GM12801 (cell line): ENCODE measurements around the gene SURF2.

Source experiments
- TF ChIP-seq, protein P1 (sequence below): IDR thresholded peaks from one replicate; pipeline ENCODE4 v1.5.1; 2011; ENCODE audit warnings: control low read depth; ENCODE audit not compliant: insufficient read length; ENCODE audit errors: extremely low read depth

The SURF2 gene

DNA sequence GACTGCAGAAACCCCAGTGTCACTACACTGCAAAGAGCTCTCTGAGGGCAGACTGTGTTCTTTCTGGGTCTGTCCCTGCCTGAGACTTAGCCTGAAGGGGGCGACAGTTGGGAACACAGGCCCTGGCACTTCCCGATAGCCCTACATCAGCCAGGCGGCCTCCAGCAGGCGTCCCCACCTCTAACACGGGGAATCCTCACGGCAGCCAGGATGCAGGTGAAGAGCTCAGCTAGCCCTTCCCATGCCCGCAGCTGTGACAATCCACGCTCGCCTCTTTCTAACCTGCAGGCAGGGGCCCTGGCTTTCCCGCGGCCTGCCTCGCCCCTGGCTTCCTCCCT is 14.3 kb upstream of the SURF2 start:
- TF ChIP-seq, protein P1, sequence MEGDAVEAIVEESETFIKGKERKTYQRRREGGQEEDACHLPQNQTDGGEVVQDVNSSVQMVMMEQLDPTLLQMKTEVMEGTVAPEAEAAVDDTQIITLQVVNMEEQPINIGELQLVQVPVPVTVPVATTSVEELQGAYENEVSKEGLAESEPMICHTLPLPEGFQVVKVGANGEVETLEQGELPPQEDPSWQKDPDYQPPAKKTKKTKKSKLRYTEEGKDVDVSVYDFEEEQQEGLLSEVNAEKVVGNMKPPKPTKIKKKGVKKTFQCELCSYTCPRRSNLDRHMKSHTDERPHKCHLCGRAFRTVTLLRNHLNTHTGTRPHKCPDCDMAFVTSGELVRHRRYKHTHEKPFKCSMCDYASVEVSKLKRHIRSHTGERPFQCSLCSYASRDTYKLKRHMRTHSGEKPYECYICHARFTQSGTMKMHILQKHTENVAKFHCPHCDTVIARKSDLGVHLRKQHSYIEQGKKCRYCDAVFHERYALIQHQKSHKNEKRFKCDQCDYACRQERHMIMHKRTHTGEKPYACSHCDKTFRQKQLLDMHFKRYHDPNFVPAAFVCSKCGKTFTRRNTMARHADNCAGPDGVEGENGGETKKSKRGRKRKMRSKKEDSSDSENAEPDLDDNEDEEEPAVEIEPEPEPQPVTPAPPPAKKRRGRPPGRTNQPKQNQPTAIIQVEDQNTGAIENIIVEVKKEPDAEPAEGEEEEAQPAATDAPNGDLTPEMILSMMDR: no peak

DNA sequence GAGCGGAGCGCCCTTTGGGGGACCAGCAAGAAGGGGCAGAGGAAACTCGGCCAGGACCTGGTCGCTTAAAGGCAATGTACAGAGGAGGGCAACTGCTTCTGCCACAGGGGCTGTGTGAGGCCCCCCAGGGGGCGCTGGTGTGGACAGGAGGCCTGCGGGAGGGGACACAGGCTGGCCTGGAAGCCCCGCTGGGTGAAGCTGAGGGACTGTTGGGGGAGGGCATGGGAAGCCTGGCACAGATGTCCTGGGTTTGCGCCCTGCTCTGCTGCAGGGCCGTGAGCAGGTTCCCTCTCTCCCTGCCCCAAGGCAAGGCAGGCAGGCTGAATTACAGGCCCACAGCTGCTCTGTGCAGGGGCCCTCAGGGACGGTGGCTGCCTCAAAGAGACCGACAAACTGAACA is 13.8 kb upstream of the SURF2 start:
- TF ChIP-seq, protein P1: no peak

DNA sequence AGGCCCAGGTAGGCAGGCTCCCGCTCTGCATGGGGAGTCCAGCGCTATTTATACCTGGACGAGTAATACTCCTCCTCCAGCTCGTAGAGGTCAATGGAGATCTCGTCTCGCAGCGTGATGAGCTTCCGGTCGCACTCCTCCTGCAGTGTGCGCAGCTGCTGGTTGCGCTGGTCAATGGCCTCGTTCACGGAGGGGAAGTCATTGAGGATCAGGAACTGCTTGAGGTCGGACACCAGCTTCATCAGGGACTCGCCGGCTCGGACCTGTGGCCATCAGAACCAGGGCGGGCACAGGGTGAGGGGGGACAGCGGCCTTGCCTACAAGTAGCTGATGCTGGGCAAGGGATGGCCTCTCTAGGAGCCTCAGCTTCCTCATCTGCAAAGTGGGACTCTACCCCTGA is 12.3 kb upstream of the SURF2 start:
- TF ChIP-seq, protein P1: no peak

DNA sequence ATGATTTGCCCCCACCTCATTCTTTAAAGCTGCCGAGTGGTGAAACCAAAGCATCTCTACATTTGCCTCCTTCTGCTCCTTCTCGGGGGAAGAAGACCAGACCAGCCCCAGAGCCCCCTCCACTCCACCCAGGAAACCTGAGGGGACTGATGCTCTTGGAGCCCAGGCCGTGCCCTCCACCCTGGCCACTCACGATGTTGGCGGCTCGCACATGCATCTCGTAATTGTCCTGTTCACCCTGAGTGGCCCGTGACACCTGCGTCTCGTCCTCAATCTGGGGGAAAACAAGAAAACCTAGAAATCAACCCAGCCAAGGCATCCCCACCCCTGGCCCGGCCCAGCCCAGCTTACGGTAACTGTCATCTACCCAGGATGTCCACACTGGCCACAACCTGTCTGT is 11.4 kb upstream of the SURF2 start:
- TF ChIP-seq, protein P1: no peak

DNA sequence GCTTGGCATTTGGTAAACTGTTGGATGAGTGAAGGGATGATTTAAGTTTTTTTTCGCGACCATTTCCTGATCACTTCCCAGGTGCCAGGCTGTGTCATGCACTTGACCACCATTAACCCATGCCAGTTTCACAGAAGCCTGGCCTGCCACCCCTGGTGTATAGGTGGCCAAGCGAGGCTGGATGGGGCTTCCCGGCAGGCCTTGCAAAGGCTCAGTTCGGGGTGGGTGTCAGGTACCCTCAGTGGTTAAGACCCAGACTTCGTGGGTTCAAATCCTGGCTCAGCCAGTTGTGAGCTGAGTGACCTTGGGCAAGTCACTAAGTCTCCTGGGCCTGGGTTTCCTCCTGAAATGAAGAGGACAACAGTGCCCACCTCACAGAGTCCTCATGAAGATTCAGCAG is 10.8 kb upstream of the SURF2 start:
- TF ChIP-seq, protein P1: no peak

DNA sequence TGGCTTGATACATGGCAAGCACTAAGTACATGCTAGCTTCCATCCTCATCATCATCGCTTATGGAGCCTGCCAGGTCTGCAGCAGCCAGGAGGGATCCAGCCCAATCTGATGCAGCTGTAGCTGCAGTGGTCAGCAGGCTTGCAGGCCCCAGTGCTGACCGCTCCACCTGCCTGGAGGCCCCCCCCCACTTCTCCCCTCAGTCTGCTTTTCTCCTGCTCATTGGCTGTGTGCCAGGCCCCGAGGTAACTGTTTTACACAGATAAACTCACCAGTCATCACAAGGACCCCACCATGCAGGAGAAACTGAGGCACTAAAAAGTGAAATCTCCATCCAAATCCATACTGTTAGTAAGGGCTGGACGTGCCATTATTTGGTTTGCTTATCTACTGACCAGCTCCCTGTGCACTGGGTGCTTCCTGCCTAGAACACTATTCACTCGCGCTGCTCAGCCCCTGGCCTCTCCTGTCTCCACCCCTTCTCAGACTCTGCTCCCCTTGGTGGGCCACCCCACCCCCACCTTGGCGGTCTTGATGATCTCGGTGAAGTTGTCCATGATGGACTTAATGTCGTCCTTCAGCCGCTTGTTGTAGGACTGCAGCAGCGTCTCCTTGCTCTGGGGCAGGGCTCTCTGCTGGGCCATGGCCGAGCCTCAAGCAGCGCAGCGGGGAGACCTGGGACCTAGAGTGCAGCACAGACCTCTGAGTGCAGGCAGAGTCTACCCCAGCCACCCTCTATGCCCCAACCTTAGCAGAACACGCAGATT is 10.1 kb upstream of the SURF2 start:
- TF ChIP-seq, protein P1: no peak

DNA sequence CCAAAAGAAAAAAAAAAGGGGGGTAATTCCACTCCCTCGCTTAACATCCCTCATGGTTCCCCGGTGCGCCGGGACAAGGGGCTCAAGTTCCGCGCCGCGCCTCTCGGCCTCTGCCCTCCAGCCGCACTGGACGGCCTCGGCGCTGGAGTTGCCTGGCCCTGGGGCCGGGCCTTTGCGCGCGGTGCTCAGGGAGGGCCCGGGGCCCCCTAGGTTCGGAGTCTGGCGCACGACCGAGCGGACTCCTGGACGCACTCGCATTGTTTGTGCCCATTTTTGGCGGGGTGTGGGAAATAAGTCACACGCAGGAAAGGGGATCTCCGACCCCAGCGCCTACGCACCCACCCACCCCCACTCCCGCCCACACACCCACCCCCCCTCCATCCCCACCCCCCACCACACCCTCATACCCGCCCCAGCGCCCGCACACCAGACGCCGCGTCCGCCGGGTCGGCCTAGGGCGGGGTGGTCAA is 8.8 kb upstream of the SURF2 start:
- TF ChIP-seq, protein P1: no peak
